Fibroblast of lung (primary cell): ENCODE results near the gene MRPL14. TPM values are rescaled to one million over a fixed set of nuclear protein-coding genes. Genes with fewer than 3 reads are reported as not detected.

Experiments used
- DNase-seq, 2 donors: peaks; one replicate each; pipeline versions ENCODE4 v3.0.0 to v3.0.0-alpha.2; 2010; ENCODE audit warnings: low read depth in 2 of 2
- H2AFZ ChIP-seq: 2 replicates; pipeline ENCODE4 v1.5.1; 2012; ENCODE audit warnings: low read length, control low read depth, inconsistent platforms
- H3K27ac ChIP-seq: 2 replicates; pipeline ENCODE4 v1.5.1; 2011; ENCODE audit warnings: low read length, control low read depth; ENCODE audit not compliant: insufficient read depth
- H3K27me3 ChIP-seq: 2 replicates; pipeline ENCODE4 v1.5.1; 2011; ENCODE audit warnings: mild to moderate bottlenecking, low read length; ENCODE audit not compliant: control insufficient read depth, insufficient read depth
- H3K36me3 ChIP-seq: 2 replicates; pipeline ENCODE4 v1.5.1; 2011; ENCODE audit warnings: low read length; ENCODE audit not compliant: control insufficient read depth, insufficient read depth
- H3K4me1 ChIP-seq: 2 replicates; pipeline ENCODE4 v1.5.1; 2011; ENCODE audit warnings: low read length; ENCODE audit not compliant: control insufficient read depth, insufficient read depth; ENCODE audit errors: extremely low read depth
- H3K4me2 ChIP-seq: 2 replicates; pipeline ENCODE4 v1.5.1; 2011; ENCODE audit warnings: low read length, control low read depth; ENCODE audit not compliant: insufficient read depth; ENCODE audit errors: extremely low read depth
- H3K4me3 ChIP-seq, 4 experiments: fragments of 200-600 bp in 1 of 4; sonication (generic) in 1 of 4; replicated peaks in 1 of 4; 2 replicates each; pipeline ENCODE4 v1.5.1; 2011 to 2016; ENCODE audit warnings: low read length in 4 of 4, low read depth in 3 of 4, mild to moderate bottlenecking in 3 of 4, control low read depth in 2 of 4, inconsistent platforms in 1 of 4, mixed read lengths in 1 of 4; ENCODE audit not compliant: insufficient read depth in 1 of 4; ENCODE audit errors: control extremely low read depth in 1 of 4
- H3K79me2 ChIP-seq: 2 replicates; pipeline ENCODE4 v1.5.1; 2012; ENCODE audit warnings: mild to moderate bottlenecking, low read length, inconsistent platforms; ENCODE audit not compliant: control insufficient read depth, insufficient read depth
- H3K9ac ChIP-seq: 2 replicates; pipeline ENCODE4 v1.5.1; 2011; ENCODE audit warnings: mild to moderate bottlenecking, low read length, control low read depth; ENCODE audit not compliant: insufficient read depth
- H3K9me3 ChIP-seq: 2 replicates; pipeline ENCODE4 v1.5.1; 2012; ENCODE audit warnings: low read depth, low read length; ENCODE audit not compliant: control insufficient read depth, insufficient read depth
- H4K20me1 ChIP-seq: 2 replicates; pipeline ENCODE4 v1.5.1; 2011; ENCODE audit warnings: low read length; ENCODE audit not compliant: control insufficient read depth, insufficient read depth; ENCODE audit errors: extremely low read depth
- CTCF ChIP-seq, 2 donors: IDR thresholded peaks in 1 of 2; conservative IDR thresholded peaks in 1 of 2; 1 replicate in 1 of 2; 2 replicates in 1 of 2; pipeline ENCODE4 v1.5.1; 2011 to 2012; ENCODE audit warnings: low read length in 2 of 2, control low read depth in 1 of 2, inconsistent platforms in 1 of 2, low read depth in 1 of 2, mild to moderate bottlenecking in 1 of 2
- EZH2 ChIP-seq: IDR thresholded peaks from 2 replicates; pipeline ENCODE4 v1.5.1; 2012; ENCODE audit warnings: low read length, control low read depth, mild to moderate bottlenecking; ENCODE audit errors: missing control alignments
- polyA plus RNA-seq, 2 donors: library from polyadenylated mRNA; depleted of rRNA in 1 of 2; stranded (reverse) in 1 of 2; unstranded in 1 of 2; fragments of >200 nt; gene quantifications; 2 replicates each; pipeline ENCODE4 v1.2.1, GENCODE V29; 2011 to 2012; ENCODE audit warnings: missing spikeins in 1 of 2
- total RNA-seq: library from RNA; depleted of rRNA; stranded (reverse); fragments of >200 nt; gene quantifications from 2 replicates; pipeline ENCODE4 v1.2.1, GENCODE V29; 2014

The MRPL14 gene
- total and polyA plus RNA-seq, 2 donors (not counting 1 experiment from before 2014, with no cell fraction given), result 36.2 to 60.6 TPM

- no peaks in the 10 kb centered on the region for H4K20me1 ChIP-seq
- peak; percentile 46 to 73 for DNase-seq
- no peak overlapping the region for H3K9ac ChIP-seq
- peaks cover 16% of the 10 kb centered on the region for H3K4me1 ChIP-seq
- TF ChIP-seq EZH2 (no peak), CTCF (conservative IDR thresholded peaks at IDR 0.05 in 1 of 2, IDR thresholded peaks at IDR 0.05 in 1 of 2; ENCODE audit: low read depth in 1 of 2, low read length in 2 of 2) (peak; percentile 90)
- no peak overlapping the region for H3K4me3 ChIP-seq
- no peaks in the 10 kb centered on the region for H3K9me3 ChIP-seq
- no peaks in the 10 kb centered on the region for H3K79me2 ChIP-seq
- H3K27me3 ChIP-seq, result no peaks in the 10 kb centered on the region
- H3K27ac ChIP-seq, result no peak overlapping the region
- no peak overlapping the region for H2AFZ ChIP-seq
- H3K36me3 ChIP-seq, result no peaks in the 10 kb centered on the region
- H3K4me2 ChIP-seq, result no peak overlapping the region
Measured at GRCh38 chr6:44078827-44079671, 48.2 kb downstream of the MRPL14 start.

- TF ChIP-seq EZH2 (no peak), CTCF (conservative IDR thresholded peaks at IDR 0.05 in 1 of 2, IDR thresholded peaks at IDR 0.05 in 1 of 2; ENCODE audit: low read depth in 1 of 2, low read length in 2 of 2) (no peak)
- Histone ChIP-seq H2AFZ (no peak overlapping the region), H3K4me1 (peaks cover 22% of the 10 kb centered on the region), H3K79me2 (no peaks in the 10 kb centered on the region), H3K9ac (no peak overlapping the region), H3K27me3 (no peaks in the 10 kb centered on the region), H3K36me3 (no peaks in the 10 kb centered on the region), H3K9me3 (no peaks in the 10 kb centered on the region), H4K20me1 (no peaks in the 10 kb centered on the region), H3K4me2 (no peak overlapping the region), H3K4me3 (no peak overlapping the region), H3K27ac (no peak overlapping the region)
- DNase-seq, result no peak
Measured at GRCh38 chr6:44078219-44078826, 48.9 kb downstream of the MRPL14 start.

- no peaks in the 10 kb centered on the region for H3K36me3 ChIP-seq
- H3K4me2 ChIP-seq, result no peak overlapping the region
- no peak for DNase-seq
- no peaks in the 10 kb centered on the region for H3K79me2 ChIP-seq
- H3K9me3 ChIP-seq, result no peaks in the 10 kb centered on the region
- no peak overlapping the region for H3K4me3 ChIP-seq
- no peak overlapping the region for H3K27ac ChIP-seq
- no peaks in the 10 kb centered on the region for H4K20me1 ChIP-seq
- H2AFZ ChIP-seq, result no peak overlapping the region
- no peaks in the 10 kb centered on the region for H3K27me3 ChIP-seq
- TF ChIP-seq CTCF (conservative IDR thresholded peaks at IDR 0.05 in 1 of 2, IDR thresholded peaks at IDR 0.05 in 1 of 2; ENCODE audit: low read depth in 1 of 2, low read length in 2 of 2) (no peak), EZH2 (no peak)
- H3K9ac ChIP-seq, result no peak overlapping the region
- H3K4me1 ChIP-seq, result peaks cover 29% of the 10 kb centered on the region
Measured at GRCh38 chr6:44077214-44077946, 49.9 kb downstream of the MRPL14 start.
